ENCODE measurements around the gene NOP9. TPM values are rescaled to one million over a fixed set of nuclear protein-coding genes. Genes with fewer than 3 reads are reported as not detected.

The NOP9 gene
- total and polyA plus RNA-seq, 9 of the 15 experiments (the other 6 are each of a cell fraction or from before 2014, with no cell fraction given) = 1.0 to 27.9 (median 15.1) TPM

DNA sequence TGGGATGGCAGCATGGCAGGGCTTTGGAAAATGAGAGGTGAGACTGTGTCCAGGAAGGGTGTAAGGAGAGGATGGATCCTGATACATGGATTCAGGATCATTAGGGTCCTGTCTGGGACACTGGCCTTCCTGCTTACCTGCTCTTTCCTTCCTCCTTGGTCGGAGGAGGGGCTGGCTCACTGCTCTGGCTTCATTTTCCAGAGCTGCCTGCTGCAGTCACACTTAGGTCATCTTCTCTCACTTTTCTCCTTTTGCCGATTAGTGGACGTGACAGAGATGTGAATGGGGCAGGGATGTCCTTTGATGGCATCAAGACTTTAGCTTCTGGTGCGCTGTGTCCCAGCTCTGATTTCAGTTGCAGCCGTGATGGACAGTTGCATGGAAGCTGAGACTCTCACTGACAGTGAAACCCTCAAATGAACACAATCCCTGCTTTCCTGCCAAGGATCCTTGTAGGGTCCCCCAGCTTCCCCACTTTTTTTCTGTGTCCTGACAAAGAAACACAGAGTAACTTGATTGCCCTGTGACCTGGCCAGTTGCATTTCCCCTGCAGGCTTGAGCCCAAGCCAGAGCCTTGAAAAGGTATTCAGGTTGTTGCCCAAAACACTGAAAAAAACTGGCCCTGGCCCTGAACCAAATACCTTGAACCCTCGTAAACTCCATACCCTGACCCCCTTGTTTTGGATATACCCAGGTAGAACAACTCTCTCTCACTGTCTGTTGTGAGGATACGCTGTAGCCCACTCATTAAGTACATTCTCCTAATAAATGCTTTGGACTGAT, 8.9 kb downstream of the NOP9 start:
- no peak overlapping the region for H3K4me3 ChIP-seq
- in situ Hi-C loops (cut with MboI) (no loop called here), intact Hi-C loops (cut with micrococcal nuclease) (no loop called here)
- DNase-seq (ENCODE audit: extremely low read depth in 1 of 4, low spot score in 3 of 4) (no peak), FAIRE-seq (no peak), ATAC-seq (no peak)
- WGBS (ENCODE audit: insufficient coverage, low coverage, missing lambda C conversion rate) = 70% methylated on average over 6 of the region's 7 CpGs
- H3K9me1 ChIP-seq (ENCODE audit: control insufficient read depth, insufficient read depth, low read length) = no peaks in the 10 kb centered on the region
- H3K9ac ChIP-seq (ENCODE audit: insufficient read depth in 1 of 2, low read depth in 2 of 2, low read length in 2 of 2) = no peak overlapping the region
- no peak overlapping the region for H2AFZ ChIP-seq (ENCODE audit: low read depth, low read length)
- H3K27me3 ChIP-seq (ENCODE audit: control insufficient read depth in 2 of 2, insufficient read depth in 2 of 2, low read length in 2 of 2) = no peaks in the 10 kb centered on the region
- peaks cover 63% of the 10 kb centered on the region; the same call in 2 of the 3 replicates for H3K36me3 ChIP-seq (ENCODE audit: control insufficient read depth, insufficient read depth, low read length)
- H3K9me3 ChIP-seq (replicated peaks; ENCODE audit: control insufficient read depth, insufficient read depth, low read depth, low read length) = no peaks in the 10 kb centered on the region
- no peaks in the 10 kb centered on the region for H3K79me2 ChIP-seq (ENCODE audit: control insufficient read depth, insufficient read depth, low read length)
- ChIA-PET CTCF (ENCODE audit: low intra/inter-chr PET ratio) (interaction anchor here (1.2 kb wide), 1 partner anchor 66 kb away, joined by 5 read pairs; the partner anchor contains the start of gene TINF2), POLR2A (interaction anchor here (0.6 to 1.8 kb wide), 8 partner anchors 9 to 469 kb away, joined by 3 to 6 read pairs (median 4); partner anchors contain the start of genes DHRS1, NOP9, PCK2 and TINF2)
- no peak overlapping the region for H3K4me2 ChIP-seq (ENCODE audit: insufficient read depth, low read length)
- BruUV-seq (replicated peaks) = no TSS peak
- peaks cover 2 to 4% of the 10 kb centered on the region in 2 experiments; a peak in 2 of 5 replicates for H3K4me1 ChIP-seq (replicated peaks in 1 of 2; ENCODE audit: control insufficient read depth in 2 of 2, insufficient read depth in 2 of 2, low read length in 2 of 2)
- no peak overlapping the region for H3K27ac ChIP-seq (ENCODE audit: extremely low read depth, low read depth, low read length)
- H4K20me1 ChIP-seq (replicated peaks; ENCODE audit: control insufficient read depth, insufficient read depth, low read length) = no peaks in the 10 kb centered on the region
- TF ChIP-seq IRF1 (CRISPR knock-in tag; IDR thresholded peaks at IDR 0.05; ENCODE audit: borderline replicate concordance) (no peak), TRIM24 (IDR thresholded peaks at IDR 0.05) (no peak), SRSF1 (IDR thresholded peaks at IDR 0.05; ENCODE audit: low read depth, low read length) (no peak), MIER1 (IDR thresholded peaks at IDR 0.05; ENCODE audit: low read depth) (no peak), SMARCB1 (IDR thresholded peaks at IDR 0.05; ENCODE audit: insufficient read length, low read depth) (no peak), XRCC4 (IDR thresholded peaks at IDR 0.05; ENCODE audit: extremely low read depth, insufficient read depth, insufficient read length) (no peak), GABPB1 (CRISPR knock-in tag; IDR thresholded peaks at IDR 0.05) (no peak), RFX5 (IDR thresholded peaks at IDR 0.05; ENCODE audit: low read depth, low read length) (no peak), POLR3A (IDR thresholded peaks at IDR 0.05; ENCODE audit: borderline replicate concordance, extremely low read depth, insufficient read depth, insufficient read length) (no peak), FOS (IDR thresholded peaks at IDR 0.05; ENCODE audit: extremely low read depth, insufficient read length) (no peak), KAT7 (CRISPR knock-in tag; IDR thresholded peaks at IDR 0.05; ENCODE audit: borderline replicate concordance) (no peak), ARID3A (IDR thresholded peaks at IDR 0.05; ENCODE audit: borderline replicate concordance, low read depth, low read length) (no peak), ZNF512 (tag; IDR thresholded peaks at IDR 0.05) (no peak), ZNF239 (CRISPR knock-in tag; IDR thresholded peaks at IDR 0.05) (no peak)
- TF ChIP-seq, protein P1, sequence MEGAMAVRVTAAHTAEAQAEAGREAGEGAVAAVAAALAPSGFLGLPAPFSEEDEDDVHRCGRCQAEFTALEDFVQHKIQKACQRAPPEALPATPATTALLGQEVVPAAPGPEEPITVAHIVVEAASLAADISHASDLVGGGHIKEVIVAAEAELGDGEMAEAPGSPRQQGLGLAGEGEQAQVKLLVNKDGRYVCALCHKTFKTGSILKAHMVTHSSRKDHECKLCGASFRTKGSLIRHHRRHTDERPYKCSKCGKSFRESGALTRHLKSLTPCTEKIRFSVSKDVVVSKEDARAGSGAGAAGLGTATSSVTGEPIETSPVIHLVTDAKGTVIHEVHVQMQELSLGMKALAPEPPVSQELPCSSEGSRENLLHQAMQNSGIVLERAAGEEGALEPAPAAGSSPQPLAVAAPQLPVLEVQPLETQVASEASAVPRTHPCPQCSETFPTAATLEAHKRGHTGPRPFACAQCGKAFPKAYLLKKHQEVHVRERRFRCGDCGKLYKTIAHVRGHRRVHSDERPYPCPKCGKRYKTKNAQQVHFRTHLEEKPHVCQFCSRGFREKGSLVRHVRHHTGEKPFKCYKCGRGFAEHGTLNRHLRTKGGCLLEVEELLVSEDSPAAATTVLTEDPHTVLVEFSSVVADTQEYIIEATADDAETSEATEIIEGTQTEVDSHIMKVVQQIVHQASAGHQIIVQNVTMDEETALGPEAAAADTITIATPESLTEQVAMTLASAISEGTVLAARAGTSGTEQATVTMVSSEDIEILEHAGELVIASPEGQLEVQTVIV (CRISPR knock-in tag; IDR thresholded peaks at IDR 0.05; ENCODE audit: borderline replicate concordance) = no peak
